ENCODE measurements around the gene LYSET.

GRCh38 chr14:93160353-93160801, 24.7 kb upstream of the LYSET start:
- TF ChIP-seq, protein P1, sequence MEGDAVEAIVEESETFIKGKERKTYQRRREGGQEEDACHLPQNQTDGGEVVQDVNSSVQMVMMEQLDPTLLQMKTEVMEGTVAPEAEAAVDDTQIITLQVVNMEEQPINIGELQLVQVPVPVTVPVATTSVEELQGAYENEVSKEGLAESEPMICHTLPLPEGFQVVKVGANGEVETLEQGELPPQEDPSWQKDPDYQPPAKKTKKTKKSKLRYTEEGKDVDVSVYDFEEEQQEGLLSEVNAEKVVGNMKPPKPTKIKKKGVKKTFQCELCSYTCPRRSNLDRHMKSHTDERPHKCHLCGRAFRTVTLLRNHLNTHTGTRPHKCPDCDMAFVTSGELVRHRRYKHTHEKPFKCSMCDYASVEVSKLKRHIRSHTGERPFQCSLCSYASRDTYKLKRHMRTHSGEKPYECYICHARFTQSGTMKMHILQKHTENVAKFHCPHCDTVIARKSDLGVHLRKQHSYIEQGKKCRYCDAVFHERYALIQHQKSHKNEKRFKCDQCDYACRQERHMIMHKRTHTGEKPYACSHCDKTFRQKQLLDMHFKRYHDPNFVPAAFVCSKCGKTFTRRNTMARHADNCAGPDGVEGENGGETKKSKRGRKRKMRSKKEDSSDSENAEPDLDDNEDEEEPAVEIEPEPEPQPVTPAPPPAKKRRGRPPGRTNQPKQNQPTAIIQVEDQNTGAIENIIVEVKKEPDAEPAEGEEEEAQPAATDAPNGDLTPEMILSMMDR (IDR thresholded peaks at IDR 0.05): peak; percentile 54
- no peak for TF ChIP-seq ZFX (IDR thresholded peaks at IDR 0.05; ENCODE audit: borderline replicate concordance)

Data from 22Rv1 (cell line).